Retinal pigment epithelial cell (primary cell): ENCODE results near the gene SRCAP.

ENCODE experiments used
- DNase-seq: peaks from one replicate; pipeline ENCODE4 v3.0.0-alpha.2; 2010; ENCODE audit warnings: low read depth
- H3K4me3 ChIP-seq: 2 replicates; pipeline ENCODE4 v1.5.1; 2011; ENCODE audit warnings: mild to moderate bottlenecking, low read length, control low read depth, moderate library complexity
- TF ChIP-seq, protein P1 (sequence below): conservative IDR thresholded peaks from 2 replicates; pipeline ENCODE4 v1.5.1; 2011; ENCODE audit warnings: low read depth, low read length, control low read depth, inconsistent platforms

The SRCAP gene

DNA sequence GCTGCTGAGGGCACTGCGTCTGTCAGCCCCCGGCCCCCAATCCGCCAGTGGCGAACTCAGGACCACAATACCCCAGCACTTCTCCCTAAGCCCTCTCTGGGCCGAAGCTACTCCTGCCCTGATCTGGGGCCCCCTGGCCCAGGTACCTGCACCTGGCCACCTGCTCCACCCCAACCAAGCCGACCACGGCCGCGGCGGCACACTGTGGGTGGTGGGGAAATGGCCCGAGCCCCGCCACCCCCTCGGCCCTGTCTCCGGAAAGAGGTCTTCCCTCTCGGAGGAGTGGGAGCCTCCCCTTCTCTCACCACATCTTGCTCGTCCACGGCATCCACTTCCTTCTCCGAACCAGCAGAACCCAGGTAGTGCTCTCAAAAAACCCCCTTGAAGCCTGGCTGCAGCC lies 44.1 kb upstream of the SRCAP start:
- TF ChIP-seq, protein P1, sequence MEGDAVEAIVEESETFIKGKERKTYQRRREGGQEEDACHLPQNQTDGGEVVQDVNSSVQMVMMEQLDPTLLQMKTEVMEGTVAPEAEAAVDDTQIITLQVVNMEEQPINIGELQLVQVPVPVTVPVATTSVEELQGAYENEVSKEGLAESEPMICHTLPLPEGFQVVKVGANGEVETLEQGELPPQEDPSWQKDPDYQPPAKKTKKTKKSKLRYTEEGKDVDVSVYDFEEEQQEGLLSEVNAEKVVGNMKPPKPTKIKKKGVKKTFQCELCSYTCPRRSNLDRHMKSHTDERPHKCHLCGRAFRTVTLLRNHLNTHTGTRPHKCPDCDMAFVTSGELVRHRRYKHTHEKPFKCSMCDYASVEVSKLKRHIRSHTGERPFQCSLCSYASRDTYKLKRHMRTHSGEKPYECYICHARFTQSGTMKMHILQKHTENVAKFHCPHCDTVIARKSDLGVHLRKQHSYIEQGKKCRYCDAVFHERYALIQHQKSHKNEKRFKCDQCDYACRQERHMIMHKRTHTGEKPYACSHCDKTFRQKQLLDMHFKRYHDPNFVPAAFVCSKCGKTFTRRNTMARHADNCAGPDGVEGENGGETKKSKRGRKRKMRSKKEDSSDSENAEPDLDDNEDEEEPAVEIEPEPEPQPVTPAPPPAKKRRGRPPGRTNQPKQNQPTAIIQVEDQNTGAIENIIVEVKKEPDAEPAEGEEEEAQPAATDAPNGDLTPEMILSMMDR = no peak
- no peak for DNase-seq
- H3K4me3 ChIP-seq = no peak overlapping the region

DNA sequence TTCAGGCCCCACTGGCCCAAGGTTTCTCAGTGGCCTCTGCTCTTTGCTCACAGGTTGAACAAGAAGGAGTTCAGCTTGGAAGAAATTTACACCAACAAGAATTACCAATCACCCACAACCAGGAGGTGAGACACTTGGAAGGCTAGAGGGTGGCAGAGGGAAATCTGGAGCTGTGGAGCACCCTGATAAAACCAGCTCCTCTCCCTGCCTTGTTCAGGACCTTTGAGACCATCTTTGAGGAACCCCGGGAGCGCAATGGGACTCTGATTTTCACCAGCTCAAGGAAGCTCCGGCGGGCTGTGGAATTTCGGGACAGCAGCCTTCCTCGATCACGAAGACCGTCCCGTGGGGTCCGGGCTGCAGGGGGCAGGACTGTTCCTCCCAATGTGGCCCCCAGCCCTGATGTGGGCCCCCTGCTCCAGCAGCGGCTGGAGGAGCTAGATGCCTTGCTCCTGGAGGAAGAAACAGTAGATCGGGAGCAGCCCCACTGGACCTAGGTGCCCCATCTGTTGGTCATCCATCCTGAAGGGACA lies 43.1 kb upstream of the SRCAP start:
- DNase-seq = no peak
- TF ChIP-seq, protein P1 = no peak
- H3K4me3 ChIP-seq = no peak overlapping the region

DNA sequence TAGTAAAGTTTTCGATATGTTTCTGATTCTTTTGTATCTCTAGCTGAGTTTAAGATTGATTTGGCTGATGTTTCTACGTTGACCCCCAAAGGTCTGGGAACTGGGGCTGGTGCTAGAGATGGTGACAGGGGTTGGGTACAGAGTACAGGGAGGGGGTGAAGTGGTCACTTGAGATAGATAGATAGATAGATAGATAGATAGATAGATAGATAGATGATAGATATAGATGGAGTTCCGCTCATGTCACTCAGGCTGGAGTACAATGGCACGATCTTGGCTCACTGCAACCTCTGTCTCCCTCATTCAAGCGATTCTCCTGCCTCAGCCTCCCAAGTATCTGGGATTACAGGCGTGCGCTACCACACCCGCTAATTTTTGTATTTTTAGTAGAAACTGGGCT lies 42.6 kb upstream of the SRCAP start:
- H3K4me3 ChIP-seq = no peak overlapping the region
- TF ChIP-seq, protein P1 = no peak
- DNase-seq = no peak

DNA sequence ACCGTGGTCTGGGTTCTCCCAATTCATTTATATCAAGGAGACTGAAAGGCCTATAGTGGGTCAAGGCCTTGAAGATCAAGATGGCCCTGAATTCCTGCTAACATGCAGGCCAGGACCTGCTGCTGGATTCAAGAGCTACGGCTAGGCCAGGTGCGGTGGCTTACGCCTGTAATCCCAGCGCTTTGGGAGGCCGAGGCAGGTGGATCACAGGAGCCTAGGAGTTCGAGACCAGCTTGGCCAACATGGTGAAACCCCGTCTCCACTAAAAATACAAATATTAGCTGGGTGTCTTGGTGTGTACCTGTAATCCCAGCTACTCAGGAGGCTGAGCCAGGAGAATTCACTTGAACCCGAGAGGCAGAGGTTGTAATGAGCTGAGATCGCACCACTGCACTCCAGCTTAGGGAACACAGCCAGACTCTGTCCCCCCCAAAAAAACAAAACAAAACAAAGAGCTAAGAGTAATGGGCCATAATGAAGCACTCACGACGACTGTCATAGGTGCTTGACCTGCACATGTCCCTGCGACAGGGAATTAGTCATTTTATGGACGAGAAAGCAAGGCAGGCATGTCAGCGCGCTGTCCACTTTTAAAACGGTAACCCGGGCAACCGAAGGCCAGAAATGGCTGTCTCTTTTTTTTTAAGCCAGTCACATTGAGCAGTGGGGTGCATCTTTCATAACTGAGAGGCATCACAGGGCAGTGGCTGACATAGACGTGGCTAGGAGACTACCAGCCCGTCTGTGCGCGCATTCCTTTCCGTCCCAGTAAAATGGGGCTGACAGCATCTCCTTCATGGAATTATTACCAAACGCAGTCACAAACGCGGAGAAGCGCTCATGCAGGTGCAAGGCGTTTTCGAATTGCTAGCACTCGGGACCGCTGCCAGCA lies 41.8 kb upstream of the SRCAP start:
- TF ChIP-seq, protein P1 = no peak

DNA sequence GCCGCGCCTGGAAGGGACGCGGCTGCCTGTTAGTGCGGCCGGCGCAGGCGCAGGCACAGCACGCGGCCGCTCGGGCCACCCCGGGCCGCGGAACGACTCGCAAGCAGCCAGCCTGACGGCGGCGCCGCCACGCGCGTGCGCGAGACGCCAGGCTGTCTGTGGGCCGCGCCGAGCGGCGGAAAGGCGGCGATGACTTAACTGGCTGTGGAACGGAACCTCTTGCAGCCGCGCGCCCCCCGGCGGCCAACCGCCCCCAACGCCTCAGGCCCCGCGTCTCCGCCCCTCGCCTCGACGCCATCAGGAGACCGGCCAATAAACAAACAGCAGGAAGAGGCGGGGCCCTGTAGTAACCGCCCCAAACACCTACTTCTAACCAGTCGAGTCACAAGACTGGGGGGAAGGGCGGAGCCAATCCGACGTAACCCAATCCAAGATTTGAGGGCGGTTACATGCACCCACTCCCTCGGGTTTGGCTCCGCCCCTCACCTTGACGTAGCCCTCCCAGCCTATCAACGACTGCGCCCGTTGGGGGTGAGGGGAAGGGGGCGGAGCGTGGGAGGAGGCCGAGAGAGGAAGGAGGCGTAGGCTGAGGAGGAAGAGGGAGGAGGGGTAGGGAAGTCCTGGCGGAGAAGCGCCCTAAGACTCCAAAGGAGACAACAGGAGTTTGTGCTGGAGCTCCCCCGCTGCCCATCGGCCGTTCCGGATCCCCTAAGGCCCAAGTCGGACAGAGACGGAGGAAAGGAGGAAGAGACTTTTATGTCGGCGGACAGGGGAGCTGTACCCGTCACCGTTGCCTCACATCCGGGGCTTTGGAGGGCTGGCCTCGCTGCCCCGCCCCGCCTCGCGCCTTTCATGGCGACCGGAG lies 40.9 kb upstream of the SRCAP start, which contains the start of gene FBRS:
Gene FBRS (plus strand): TSS at position 566 of the 865 bp plus-strand sequence. CDS start 1,088 bp downstream, outside the sequence.
- TF ChIP-seq, protein P1 = peak; percentile 68
- H3K4me3 ChIP-seq = peak within 1 kb of the TSS; percentile 90
- DNase-seq = peak; percentile 100

More for the DNA sequence above, 41.8 kb upstream of the SRCAP start:
- H3K4me3 ChIP-seq = peak overlapping the region; percentile 57
- DNase-seq = no peak

DNA sequence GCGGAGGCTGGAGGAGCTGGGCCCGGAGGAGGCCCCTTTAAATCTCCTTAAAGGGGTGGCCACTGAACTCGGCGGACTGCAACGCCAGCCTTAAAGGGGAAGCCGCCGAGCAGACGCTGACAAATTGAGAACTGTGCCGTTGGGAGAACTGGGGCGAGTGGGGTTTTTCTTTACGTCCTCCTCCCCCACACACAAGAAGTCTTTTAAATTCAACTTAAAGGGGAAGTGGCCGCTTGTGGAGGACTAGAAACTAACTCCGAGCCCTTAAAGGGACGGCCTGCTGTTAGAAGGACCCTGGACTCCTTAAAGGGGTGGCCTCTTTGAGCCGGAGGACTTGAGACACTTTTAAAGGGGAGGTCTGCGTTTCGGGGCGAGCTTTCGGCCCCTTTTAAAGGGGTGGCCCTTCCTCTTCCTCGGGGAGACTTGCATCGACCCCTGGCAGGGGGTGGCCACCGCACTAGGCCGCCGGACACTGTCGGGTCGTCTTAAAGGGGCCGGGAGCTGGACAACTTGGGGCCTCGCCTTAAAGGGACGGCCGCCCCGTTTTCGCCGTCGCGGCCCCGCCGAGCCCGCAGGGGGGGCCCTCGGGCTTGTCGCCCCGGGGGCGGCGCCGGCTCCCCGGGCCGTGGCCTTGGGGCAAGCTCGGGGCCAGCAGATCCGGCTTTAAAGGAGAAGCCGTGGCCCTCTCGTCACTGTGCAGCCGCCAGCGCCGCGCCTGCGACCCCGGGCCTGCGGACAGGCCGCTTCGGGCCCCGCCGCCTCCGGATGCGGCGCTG lies 40.1 kb upstream of the SRCAP start:
- TF ChIP-seq, protein P1 = peak; percentile 5
- DNase-seq = peak; percentile 89
- H3K4me3 ChIP-seq = peak overlapping the region; percentile 90
